Measurements from ENCODE around the gene PTGIS.

GRCh38 chr20:49485563-49485962 is 82.4 kb downstream of the PTGIS start:
- TF ChIP-seq CTCF (IDR thresholded peaks at IDR 0.05; ENCODE audit: extremely low read depth in 1 of 2, insufficient read depth in 1 of 2, low read depth in 1 of 2, low read length in 2 of 2) = no peak
- no peak for TF ChIP-seq JUN (IDR thresholded peaks at IDR 0.05; ENCODE audit: borderline replicate concordance, insufficient read depth, insufficient read length, low read depth)
- TF ChIP-seq POLR2A (IDR thresholded peaks at IDR 0.05; ENCODE audit: low read depth, low read length) = no peak
- TF ChIP-seq POLR2AphosphoS5 (IDR thresholded peaks at IDR 0.05; ENCODE audit: insufficient read depth, low read depth, low read length) = no peak
- TF ChIP-seq EZH2 (IDR thresholded peaks at IDR 0.05; ENCODE audit: borderline replicate concordance, low read depth, low read length, severe bottlenecking) = no peak
